Pancreas (tissue), 10 donors: ENCODE results near the gene HSD17B12. TPM values are rescaled to one million over a fixed set of nuclear protein-coding genes. Genes with fewer than 3 reads are reported as not detected.

Experiments
- ATAC-seq, 4 donors: fragments of 200-7000 bp; cut with Tn5 transposase; one replicate each; pipeline versions ENCODE4 v1.8.0 to v1.9.1; 2020; ENCODE audit warnings: mild to moderate bottlenecking in 4 of 4, moderate library complexity in 4 of 4
- DNase-seq, 6 donors: peaks; one replicate each; pipeline ENCODE4 v3.0.0-alpha.2; 2020
- FAIRE-seq: peaks from 2 replicates; lab custom pipeline; 2012; peaks lifted over from hg19 to GRCh38; lab: Jason Lieb, UNC
- H3K27ac ChIP-seq, 4 donors: fragments of 200-600 bp; sonication (generic); 1 replicate in 3 of 4; 2 replicates in 1 of 4; pipeline versions ENCODE4 v1.5.0 to v1.8.0; 2020
- H3K27me3 ChIP-seq, 4 donors: fragments of 200-600 bp; one replicate each; pipeline ENCODE4 v1.8.0; 2021
- H3K36me3 ChIP-seq, 3 donors: fragments of 200-600 bp; sonication (generic) in 1 of 3; one replicate each; pipeline versions ENCODE4 v1.5.0 to v1.8.0; 2020 to 2021
- H3K4me1 ChIP-seq, 3 donors: fragments of 200-600 bp; one replicate each; pipeline ENCODE4 v1.8.0; 2021
- H3K4me3 ChIP-seq, 4 donors: fragments of 200-600 bp; sonication (generic) in 2 of 4; one replicate each; pipeline versions ENCODE4 v1.5.0 to v1.8.0; 2020 to 2021
- H3K9me3 ChIP-seq, 4 donors: fragments of 200-600 bp; one replicate each; pipeline ENCODE4 v1.8.0; 2021
- WGBS, 2 donors: extraction: QIAGEN DNeasy Blood & Tissue Kit; methylation state at CpG; one replicate each; pipeline ENCODE4 v1.1.7; 2013; 5-methylcytosine and 5-hydroxymethylcytosine counted together
- intact Hi-C, 3 donors: fragments of 100-400 bp; cut with DNase I; formaldehyde crosslinking; loops; one replicate each; pipeline versions ENCODE4 v1.11.1 to v1.14.2; 2022
- polyA plus RNA-seq, 2 donors: library from polyadenylated mRNA; stranded (reverse); fragments of 200-250 nt; gene quantifications; one replicate each; pipeline ENCODE4 v1.2.3, GENCODE V29; 2013
- total RNA-seq, 6 donors: library from RNA; stranded (reverse); fragmentation: NEBNext Ultra II Directional in 4 of 6; extraction: Animal tissue kit (Norgen Biotek cat#: 25700) in 4 of 6; gene quantifications; one replicate each; pipeline versions ENCODE4 v1.2.1 to v1.2.4, GENCODE V29; 2021 to 2023
- TF ChIP-seq, protein P1 (sequence below), 4 donors: fragments of 200-600 bp; sonication (generic) in 3 of 4; IDR thresholded peaks; one replicate each; pipeline versions ENCODE4 v1.5.0 to v1.8.0; 2021; ENCODE audit warnings: antibody characterized with exemption in 4 of 4
- donor health status: healthy with polysubstance abuse.
- donor health status: DM: no; HTN: no; CAD: no; lungs with moderate emphysema.
- donor health status: DM: no; HTN: no; CAD: no.
- donor health status: control.
- donor health status: control.
- donor health status: Bipolar disorder and iron deficiency.
- donor health status: DM: yes; HTN: yes; CAD: no.
- donor health status: DM: no; HTN: no; CAD: no.
- donor health status: DM: no; HTN: no; CAD: no.
- donor health status: DM: yes; HTN: yes; CAD: no.

The HSD17B12 gene
- total and polyA plus RNA-seq, 8 donors: 21.0 to 51.9 (median 38.9) TPM

DNA sequence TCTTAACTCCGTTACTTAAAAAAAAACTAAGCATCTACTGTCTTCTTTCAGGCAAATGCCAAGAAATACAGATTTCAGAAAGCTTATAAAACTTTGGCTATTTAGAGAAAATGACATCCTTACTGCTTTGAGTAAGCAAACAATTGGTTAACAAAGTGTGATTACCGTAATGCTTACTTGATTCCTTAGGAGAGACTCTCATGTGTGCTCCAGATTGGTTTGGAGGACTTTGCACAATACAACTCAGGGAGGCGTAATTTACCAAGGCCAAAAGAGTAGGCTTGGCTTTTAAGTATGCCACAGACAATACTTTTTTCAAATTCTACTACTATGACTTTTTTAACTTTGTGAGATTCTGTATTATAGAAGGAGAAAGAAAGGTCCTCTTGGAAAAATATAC lies 123.2 kb downstream of the HSD17B12 start:
- Histone ChIP-seq H3K4me3 (no peak overlapping the region), H3K4me1 (no peaks in the 10 kb centered on the region), H3K27ac (no peak overlapping the region), H3K27me3 (no peaks in the 10 kb centered on the region), H3K9me3 (no peaks in the 10 kb centered on the region), H3K36me3 (no peaks in the 10 kb centered on the region)
- ATAC-seq (no peak), DNase-seq (no peak), FAIRE-seq (no peak)
- intact Hi-C loops: no loop called here
- TF ChIP-seq, protein P1, sequence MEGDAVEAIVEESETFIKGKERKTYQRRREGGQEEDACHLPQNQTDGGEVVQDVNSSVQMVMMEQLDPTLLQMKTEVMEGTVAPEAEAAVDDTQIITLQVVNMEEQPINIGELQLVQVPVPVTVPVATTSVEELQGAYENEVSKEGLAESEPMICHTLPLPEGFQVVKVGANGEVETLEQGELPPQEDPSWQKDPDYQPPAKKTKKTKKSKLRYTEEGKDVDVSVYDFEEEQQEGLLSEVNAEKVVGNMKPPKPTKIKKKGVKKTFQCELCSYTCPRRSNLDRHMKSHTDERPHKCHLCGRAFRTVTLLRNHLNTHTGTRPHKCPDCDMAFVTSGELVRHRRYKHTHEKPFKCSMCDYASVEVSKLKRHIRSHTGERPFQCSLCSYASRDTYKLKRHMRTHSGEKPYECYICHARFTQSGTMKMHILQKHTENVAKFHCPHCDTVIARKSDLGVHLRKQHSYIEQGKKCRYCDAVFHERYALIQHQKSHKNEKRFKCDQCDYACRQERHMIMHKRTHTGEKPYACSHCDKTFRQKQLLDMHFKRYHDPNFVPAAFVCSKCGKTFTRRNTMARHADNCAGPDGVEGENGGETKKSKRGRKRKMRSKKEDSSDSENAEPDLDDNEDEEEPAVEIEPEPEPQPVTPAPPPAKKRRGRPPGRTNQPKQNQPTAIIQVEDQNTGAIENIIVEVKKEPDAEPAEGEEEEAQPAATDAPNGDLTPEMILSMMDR (IDR thresholded peaks at IDR 0.05): no peak
- WGBS, 2 donors: 66% methylated on average over 3 of the region's 3 CpGs

DNA sequence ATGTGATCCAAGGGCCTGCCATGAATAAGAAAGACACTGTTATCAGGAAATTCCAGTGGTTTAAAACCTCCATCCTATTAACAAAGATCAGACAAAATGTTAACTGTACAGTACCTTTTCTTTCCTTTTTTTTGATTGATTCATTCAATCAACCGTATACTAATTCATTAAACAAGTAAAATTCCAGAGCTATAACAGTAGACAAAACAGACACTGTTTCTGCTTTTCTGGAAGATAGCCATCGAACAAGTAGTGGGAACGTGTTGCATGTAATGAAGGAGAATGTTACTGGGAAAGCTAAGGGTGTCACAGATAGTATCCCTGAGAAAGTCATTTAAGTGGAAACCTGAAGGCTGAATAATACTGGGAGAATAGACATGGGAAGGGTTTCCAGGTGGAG lies 126.4 kb downstream of the HSD17B12 start:
- Histone ChIP-seq H3K4me3 (no peak overlapping the region), H3K27ac (no peak overlapping the region), H3K4me1 (no peaks in the 10 kb centered on the region), H3K27me3 (no peaks in the 10 kb centered on the region), H3K36me3 (no peaks in the 10 kb centered on the region), H3K9me3 (no peaks in the 10 kb centered on the region)
- TF ChIP-seq, protein P1 (IDR thresholded peaks at IDR 0.05): no peak
- WGBS, 2 donors: 78 to 83% methylated on average over 3 of the region's 3 CpGs
- ATAC-seq (no peak), FAIRE-seq (no peak), DNase-seq (no peak)
- intact Hi-C loops: no loop called here

DNA sequence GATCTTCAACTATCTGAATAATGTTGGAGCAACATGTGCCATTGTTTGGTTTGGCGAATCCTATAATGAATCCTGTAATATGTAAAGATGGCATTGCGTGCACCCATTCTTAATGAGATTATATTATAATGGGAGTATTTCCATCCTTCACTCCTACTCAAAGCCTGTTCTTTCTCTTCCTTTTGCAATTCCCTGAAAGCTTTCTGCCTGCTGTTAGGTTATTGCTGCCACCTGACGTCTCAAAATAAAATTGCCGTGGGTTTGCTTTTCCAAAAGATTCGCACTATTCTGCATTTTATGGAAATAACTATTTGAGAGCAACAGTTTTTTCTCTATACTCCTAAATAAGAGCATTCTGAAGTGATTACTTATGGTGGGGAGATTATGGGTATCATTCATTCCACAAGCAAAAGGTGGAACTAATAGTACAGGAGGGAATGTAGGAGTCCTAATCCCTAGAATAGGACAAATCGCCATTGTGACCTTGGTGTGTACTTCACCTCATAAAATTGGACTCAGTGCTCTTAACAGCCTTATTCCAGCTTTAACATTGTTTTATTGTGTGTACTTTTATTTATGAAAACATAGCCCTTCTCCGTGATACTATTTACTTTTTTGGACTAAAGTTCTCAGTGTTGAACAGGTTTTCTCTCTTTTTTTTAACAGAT lies 130.5 kb downstream of the HSD17B12 start:
- no peaks in the 10 kb centered on the region for H3K4me1 ChIP-seq
- no peaks in the 10 kb centered on the region for H3K27me3 ChIP-seq
- intact Hi-C loops: no loop called here
- ATAC-seq: no peak
- no peak for DNase-seq
- TF ChIP-seq, protein P1 (IDR thresholded peaks at IDR 0.05): no peak
- H3K36me3 ChIP-seq: no peaks in the 10 kb centered on the region
- no peaks in the 10 kb centered on the region for H3K9me3 ChIP-seq
- H3K4me3 ChIP-seq: no peak overlapping the region
- WGBS, 2 donors: 74 to 84% methylated on average over 7 of the region's 7 CpGs
- FAIRE-seq: no peak
- no peak overlapping the region for H3K27ac ChIP-seq

DNA sequence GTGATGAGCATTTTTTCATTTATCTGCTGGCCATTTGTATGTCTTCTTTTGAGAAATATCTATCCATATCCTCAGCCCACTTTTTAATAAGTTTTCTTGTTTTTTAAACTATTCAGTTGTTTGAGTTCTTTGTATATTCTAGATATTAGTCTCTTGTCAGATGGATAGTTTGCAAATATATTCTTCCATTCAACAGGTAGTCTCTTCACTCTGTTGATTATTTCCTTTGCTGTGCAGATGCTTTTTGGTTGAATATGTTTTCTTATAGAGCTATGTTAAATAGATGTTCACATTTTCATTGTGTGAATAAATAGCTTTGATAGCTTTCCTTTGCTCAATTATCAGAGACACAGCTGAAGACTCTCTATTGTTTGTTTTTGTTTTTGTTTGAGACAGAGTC lies 131.9 kb downstream of the HSD17B12 start:
- DNase-seq (no peak), FAIRE-seq (no peak)
- intact Hi-C loops: no loop called here

DNA sequence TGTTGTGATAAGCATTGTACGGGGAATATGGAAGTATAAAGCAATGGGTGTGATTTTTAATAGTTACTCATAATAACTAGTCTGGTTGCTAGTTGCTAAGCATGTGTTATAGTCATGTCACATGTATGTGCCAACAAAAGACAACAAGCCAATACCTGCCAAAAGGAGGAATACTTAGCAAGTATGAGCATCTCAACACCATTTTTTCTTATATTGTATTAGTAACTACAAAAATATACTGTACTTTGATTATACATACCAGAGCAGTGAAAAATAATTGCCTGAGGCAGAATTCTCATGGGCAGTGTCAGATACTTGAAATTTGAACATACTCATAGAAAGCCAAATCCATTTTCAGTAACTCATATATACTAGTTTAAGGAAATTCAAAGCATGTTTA lies 137.7 kb downstream of the HSD17B12 start:
- FAIRE-seq: no peak
- Histone ChIP-seq H3K27ac (no peak overlapping the region), H3K36me3 (no peaks in the 10 kb centered on the region), H3K4me1 (no peaks in the 10 kb centered on the region), H3K27me3 (no peaks in the 10 kb centered on the region), H3K9me3 (no peaks in the 10 kb centered on the region), H3K4me3 (no peak overlapping the region)
- no peak for DNase-seq
- WGBS, 2 donors: 81 to 97% methylated on average over 1 of the region's 1 CpG
- intact Hi-C loops: no loop called here
- TF ChIP-seq, protein P1 (IDR thresholded peaks at IDR 0.05): no peak
- no peak for ATAC-seq

More for the DNA sequence above, 131.9 kb downstream of the HSD17B12 start:
- H3K9me3 ChIP-seq: no peaks in the 10 kb centered on the region
- no peaks in the 10 kb centered on the region for H3K36me3 ChIP-seq
- ATAC-seq: no peak
- no peaks in the 10 kb centered on the region for H3K4me1 ChIP-seq
- no peak overlapping the region for H3K4me3 ChIP-seq
- TF ChIP-seq, protein P1 (IDR thresholded peaks at IDR 0.05): no peak
- no peak overlapping the region for H3K27ac ChIP-seq
- H3K27me3 ChIP-seq: no peaks in the 10 kb centered on the region
